Panc1 (cell line): ENCODE measurements around the gene CDCA3.

Experiments
- CTCF ChIP-seq: fragments of 450-650 bp; IDR thresholded peaks from 2 replicates; pipeline ENCODE4 v1.5.1; 2017; ENCODE audit warnings: mild to moderate bottlenecking
- POLR2AphosphoS5 ChIP-seq: IDR thresholded peaks from 2 replicates; pipeline ENCODE4 v1.6.1; 2012; ENCODE audit warnings: mild to moderate bottlenecking, low read depth, low read length, moderate library complexity
- SIN3A ChIP-seq: IDR thresholded peaks from 2 replicates; pipeline ENCODE4 v1.6.1; 2012; ENCODE audit warnings: low read depth, mild to moderate bottlenecking, low read length, moderate library complexity, borderline replicate concordance; ENCODE audit not compliant: insufficient read depth

GRCh38 chr12:6866920-6867412 lies 15.9 kb upstream of the CDCA3 start:
- no peak for TF ChIP-seq CTCF
- TF ChIP-seq POLR2AphosphoS5, result no peak
- no peak for TF ChIP-seq SIN3A
